ENCODE measurements around the gene TRAF7.

TRAF7 gene

DNA sequence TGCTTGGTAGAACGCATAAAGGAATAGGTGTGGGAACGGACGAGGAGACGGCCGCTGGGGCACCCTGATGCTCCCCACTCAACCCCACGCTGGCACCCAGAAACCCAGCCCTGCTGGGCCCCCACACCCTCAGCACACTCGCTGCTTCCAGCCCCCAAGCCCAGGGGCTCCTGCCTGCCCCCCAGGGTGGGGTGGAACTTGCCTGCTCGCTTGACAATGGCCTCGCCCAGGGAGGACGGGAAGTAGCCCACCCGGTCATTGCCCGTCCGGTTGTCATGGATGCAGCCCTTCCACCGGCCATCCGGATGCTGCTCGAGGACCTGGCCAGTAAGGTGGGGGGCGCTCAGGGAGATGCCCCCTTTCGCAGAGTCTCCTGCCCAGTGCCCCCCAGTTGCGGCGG is 30.9 kb downstream of the TRAF7 start:
- H3K4me3 ChIP-seq (ENCODE audit: low read length in 2 of 2), result no peak overlapping the region
- no peaks in the 10 kb centered on the region for H3K36me3 ChIP-seq (ENCODE audit: control insufficient read depth in 2 of 2, insufficient read depth in 2 of 2, low read length in 2 of 2)
- H3K4me1 ChIP-seq (ENCODE audit: control insufficient read depth, insufficient read depth, low read length), result no peaks in the 10 kb centered on the region
- no peak overlapping the region for H3K9ac ChIP-seq (ENCODE audit: low read length in 2 of 2)
- no peaks in the 10 kb centered on the region for H3K9me3 ChIP-seq (ENCODE audit: control insufficient read depth in 2 of 2, low read length in 2 of 2)
- H3K27me3 ChIP-seq (ENCODE audit: control insufficient read depth in 1 of 2, insufficient read depth in 2 of 2, low read length in 2 of 2), result no peaks in the 10 kb centered on the region
- no peak overlapping the region for H3K27ac ChIP-seq (ENCODE audit: low read length)

DNA sequence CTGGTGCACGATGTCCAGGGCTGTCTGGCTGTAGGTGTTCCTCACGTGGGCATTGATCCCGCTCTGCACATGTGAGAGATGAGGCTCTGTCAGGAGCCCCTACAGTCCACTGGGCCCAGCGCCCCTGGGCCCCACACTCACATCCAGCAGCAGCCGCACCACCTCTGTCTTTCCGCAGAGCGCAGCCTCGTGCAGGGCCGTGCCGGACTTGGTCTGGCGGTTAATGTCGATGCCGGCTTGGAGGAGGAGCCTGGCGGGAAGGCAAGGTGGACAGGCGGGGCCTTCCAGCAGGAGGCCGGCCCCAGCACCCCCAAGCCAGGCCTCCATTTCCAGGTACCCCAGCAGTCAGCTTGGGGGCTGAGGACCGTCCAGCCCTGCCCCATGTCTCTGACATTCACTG is 31.6 kb downstream of the TRAF7 start:
- no peak overlapping the region for H3K9ac ChIP-seq (ENCODE audit: low read length in 2 of 2)
- no peak overlapping the region for H3K4me3 ChIP-seq (ENCODE audit: low read length in 2 of 2)
- no peaks in the 10 kb centered on the region for H3K27me3 ChIP-seq (ENCODE audit: control insufficient read depth in 1 of 2, insufficient read depth in 2 of 2, low read length in 2 of 2)
- H3K9me3 ChIP-seq (ENCODE audit: control insufficient read depth in 2 of 2, low read length in 2 of 2), result no peaks in the 10 kb centered on the region
- H3K36me3 ChIP-seq (ENCODE audit: control insufficient read depth in 2 of 2, insufficient read depth in 2 of 2, low read length in 2 of 2), result no peaks in the 10 kb centered on the region
- no peaks in the 10 kb centered on the region for H3K4me1 ChIP-seq (ENCODE audit: control insufficient read depth, insufficient read depth, low read length)
- no peak overlapping the region for H3K27ac ChIP-seq (ENCODE audit: low read length)

DNA sequence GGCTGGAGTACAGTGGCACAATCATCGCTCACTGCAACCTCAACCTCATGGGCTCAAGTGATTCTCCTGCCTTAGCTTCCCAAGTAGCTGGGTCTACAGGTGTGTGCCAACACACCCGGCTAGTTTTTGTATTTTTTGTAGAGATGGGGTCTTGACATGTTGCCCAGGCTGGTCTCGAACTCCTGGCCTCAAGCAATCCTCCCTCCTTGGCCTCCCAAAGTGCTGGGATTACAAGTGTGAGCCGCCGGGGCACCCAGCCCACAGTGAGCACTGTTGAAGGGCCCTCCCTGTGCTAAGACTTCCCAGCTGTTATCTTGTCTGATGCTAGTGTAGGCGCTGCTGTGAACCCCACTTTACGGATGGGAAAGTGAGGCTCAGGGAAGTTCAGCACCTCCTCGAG is 32.8 kb downstream of the TRAF7 start:
- no peaks in the 10 kb centered on the region for H3K36me3 ChIP-seq (ENCODE audit: control insufficient read depth in 2 of 2, insufficient read depth in 2 of 2, low read length in 2 of 2)
- H3K9ac ChIP-seq (ENCODE audit: low read length in 2 of 2), result no peak overlapping the region
- H3K27me3 ChIP-seq (ENCODE audit: control insufficient read depth in 1 of 2, insufficient read depth in 2 of 2, low read length in 2 of 2), result peaks cover under 1 to 2% of the 10 kb centered on the region in 2 donors
- H3K4me3 ChIP-seq (ENCODE audit: low read length in 2 of 2), result no peak overlapping the region
- H3K27ac ChIP-seq (ENCODE audit: low read length), result no peak overlapping the region
- H3K4me1 ChIP-seq (ENCODE audit: control insufficient read depth, insufficient read depth, low read length), result no peaks in the 10 kb centered on the region
- no peaks in the 10 kb centered on the region for H3K9me3 ChIP-seq (ENCODE audit: control insufficient read depth in 2 of 2, low read length in 2 of 2)

DNA sequence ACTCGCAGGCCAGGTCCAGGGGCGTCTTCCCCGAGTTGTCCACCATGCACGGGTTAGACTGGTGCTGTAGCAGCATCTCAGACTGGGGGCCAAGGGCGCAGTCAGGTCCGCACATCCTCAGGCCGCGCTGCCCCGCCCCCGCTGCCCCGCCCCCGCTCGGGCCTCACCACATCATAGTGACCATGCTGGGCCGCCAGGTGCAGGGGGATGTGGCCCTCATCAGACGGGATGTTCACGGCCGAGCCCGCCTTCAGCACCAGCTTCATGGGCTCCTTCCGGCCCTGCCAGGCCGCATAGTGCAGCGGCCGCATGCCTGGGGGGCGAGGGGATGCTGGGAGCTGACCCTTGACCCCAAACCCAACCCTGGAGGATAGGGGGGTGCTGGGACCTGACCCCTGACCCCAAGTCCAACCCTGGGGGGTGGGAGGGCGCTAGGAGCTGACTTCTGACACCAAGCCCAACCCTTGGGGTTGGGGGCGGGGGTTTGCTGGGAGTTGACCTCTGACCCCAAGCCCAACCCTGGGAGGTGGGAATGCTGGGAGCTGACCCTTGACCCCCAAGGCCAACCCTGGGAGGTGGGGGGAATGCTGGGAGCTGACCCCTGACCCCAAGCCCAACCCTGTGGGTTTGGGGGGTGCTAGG is 33.8 kb downstream of the TRAF7 start:
- no peak overlapping the region for H3K4me3 ChIP-seq (ENCODE audit: low read length in 2 of 2)
- no peak overlapping the region for H3K27ac ChIP-seq (ENCODE audit: low read length)
- H3K4me1 ChIP-seq (ENCODE audit: control insufficient read depth, insufficient read depth, low read length), result no peaks in the 10 kb centered on the region
- no peaks in the 10 kb centered on the region for H3K9me3 ChIP-seq (ENCODE audit: control insufficient read depth in 2 of 2, low read length in 2 of 2)
- no peak overlapping the region for H3K9ac ChIP-seq (ENCODE audit: low read length in 2 of 2)
- no peaks in the 10 kb centered on the region for H3K36me3 ChIP-seq (ENCODE audit: control insufficient read depth in 2 of 2, insufficient read depth in 2 of 2, low read length in 2 of 2)
- H3K27me3 ChIP-seq (ENCODE audit: control insufficient read depth in 1 of 2, insufficient read depth in 2 of 2, low read length in 2 of 2), result peaks cover 10 to 11% of the 10 kb centered on the region in 2 donors

GRCh38 chr16:2190002-2190658 is 34.5 kb downstream of the TRAF7 start:
- Histone ChIP-seq H3K4me1 (ENCODE audit: control insufficient read depth, insufficient read depth, low read length) (peaks cover 4% of the 10 kb centered on the region), H3K27me3 (ENCODE audit: control insufficient read depth in 1 of 2, insufficient read depth in 2 of 2, low read length in 2 of 2) (peaks cover 18 to 19% of the 10 kb centered on the region in 2 donors), H3K4me3 (ENCODE audit: low read length in 2 of 2) (no peak overlapping the region), H3K36me3 (ENCODE audit: control insufficient read depth in 2 of 2, insufficient read depth in 2 of 2, low read length in 2 of 2) (no peaks in the 10 kb centered on the region), H3K9ac (ENCODE audit: low read length in 2 of 2) (no peak overlapping the region), H3K27ac (ENCODE audit: low read length) (no peak overlapping the region), H3K9me3 (ENCODE audit: control insufficient read depth in 2 of 2, low read length in 2 of 2) (no peaks in the 10 kb centered on the region)

- Histone ChIP-seq H3K27ac (ENCODE audit: low read length) (no peak overlapping the region), H3K27me3 (ENCODE audit: control insufficient read depth in 1 of 2, insufficient read depth in 2 of 2, low read length in 2 of 2) (peaks cover 22 to 26% of the 10 kb centered on the region in 2 donors), H3K9me3 (ENCODE audit: control insufficient read depth in 2 of 2, low read length in 2 of 2) (no peaks in the 10 kb centered on the region), H3K4me3 (ENCODE audit: low read length in 2 of 2) (no peak overlapping the region), H3K4me1 (ENCODE audit: control insufficient read depth, insufficient read depth, low read length) (peaks cover 11% of the 10 kb centered on the region), H3K36me3 (ENCODE audit: control insufficient read depth in 2 of 2, insufficient read depth in 2 of 2, low read length in 2 of 2) (no peaks in the 10 kb centered on the region), H3K9ac (ENCODE audit: low read length in 2 of 2) (no peak overlapping the region)
These were observed 35.3 kb downstream of the TRAF7 start for GRCh38 chr16:2190659-2191445.

GRCh38 chr16:2191446-2191706 is 35.8 kb downstream of the TRAF7 start:
- Histone ChIP-seq H3K4me1 (ENCODE audit: control insufficient read depth, insufficient read depth, low read length) (peaks cover 15% of the 10 kb centered on the region), H3K27me3 (ENCODE audit: control insufficient read depth in 1 of 2, insufficient read depth in 2 of 2, low read length in 2 of 2) (peaks cover 22 to 29% of the 10 kb centered on the region in 2 donors), H3K4me3 (ENCODE audit: low read length in 2 of 2) (no peak overlapping the region), H3K27ac (ENCODE audit: low read length) (no peak overlapping the region), H3K9me3 (ENCODE audit: control insufficient read depth in 2 of 2, low read length in 2 of 2) (no peaks in the 10 kb centered on the region), H3K36me3 (ENCODE audit: control insufficient read depth in 2 of 2, insufficient read depth in 2 of 2, low read length in 2 of 2) (no peaks in the 10 kb centered on the region), H3K9ac (ENCODE audit: low read length in 2 of 2) (no peak overlapping the region)

DNA sequence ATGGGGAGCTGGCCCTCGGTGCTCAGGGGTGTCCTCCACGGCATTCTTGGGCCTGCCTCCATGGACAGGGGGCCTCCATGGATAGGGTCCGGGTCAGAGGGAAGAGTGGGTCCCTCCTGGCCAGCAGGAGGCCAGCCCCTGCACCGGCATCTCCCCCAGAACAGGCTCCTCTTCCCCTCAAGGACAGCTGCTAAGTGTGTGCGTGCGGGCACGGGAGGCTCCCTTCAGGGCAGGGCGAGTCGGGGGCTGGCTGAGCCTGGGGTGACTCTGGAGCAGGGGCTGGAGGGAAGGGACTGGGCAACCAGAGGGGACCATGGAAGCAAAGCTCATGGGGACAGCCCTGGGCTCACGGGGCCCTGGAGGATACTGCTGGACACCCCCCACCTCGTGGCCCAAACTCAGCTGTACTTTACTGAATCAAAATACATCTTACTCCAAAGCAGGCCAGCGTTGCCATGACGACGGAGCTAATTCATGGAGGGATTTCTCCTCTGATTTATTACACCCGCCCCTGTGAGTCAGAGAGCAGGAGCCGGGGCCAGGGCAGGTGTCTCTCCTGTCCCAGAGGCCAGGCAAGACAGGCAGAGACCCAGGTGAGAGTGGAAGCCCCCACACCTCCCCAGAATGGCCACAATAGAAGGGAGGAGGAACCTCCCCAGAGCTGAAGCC is 38.7 kb downstream of the TRAF7 start:
- H3K27ac ChIP-seq (ENCODE audit: low read length), result no peak overlapping the region

GRCh38 chr16:2194852-2195321 is 39.3 kb downstream of the TRAF7 start:
- no peak overlapping the region for H3K27ac ChIP-seq (ENCODE audit: low read length)
- no peaks in the 10 kb centered on the region for H3K36me3 ChIP-seq (ENCODE audit: control insufficient read depth in 2 of 2, insufficient read depth in 2 of 2, low read length in 2 of 2)
- H3K4me3 ChIP-seq (ENCODE audit: low read length in 2 of 2), result no peak overlapping the region
- H3K9ac ChIP-seq (ENCODE audit: low read length in 2 of 2), result no peak overlapping the region
- H3K4me1 ChIP-seq (ENCODE audit: control insufficient read depth, insufficient read depth, low read length), result peaks cover 19% of the 10 kb centered on the region
- no peaks in the 10 kb centered on the region for H3K9me3 ChIP-seq (ENCODE audit: control insufficient read depth in 2 of 2, low read length in 2 of 2)
- peaks cover 35 to 44% of the 10 kb centered on the region in 2 donors for H3K27me3 ChIP-seq (ENCODE audit: control insufficient read depth in 1 of 2, insufficient read depth in 2 of 2, low read length in 2 of 2)

More for the DNA sequence above, 38.7 kb downstream of the TRAF7 start:
- Histone ChIP-seq H3K4me3 (ENCODE audit: low read length in 2 of 2) (no peak overlapping the region), H3K27me3 (ENCODE audit: control insufficient read depth in 1 of 2, insufficient read depth in 2 of 2, low read length in 2 of 2) (peaks cover 35 to 44% of the 10 kb centered on the region in 2 donors), H3K4me1 (ENCODE audit: control insufficient read depth, insufficient read depth, low read length) (peaks cover 19% of the 10 kb centered on the region), H3K36me3 (ENCODE audit: control insufficient read depth in 2 of 2, insufficient read depth in 2 of 2, low read length in 2 of 2) (no peaks in the 10 kb centered on the region), H3K9me3 (ENCODE audit: control insufficient read depth in 2 of 2, low read length in 2 of 2) (no peaks in the 10 kb centered on the region), H3K9ac (ENCODE audit: low read length in 2 of 2) (no peak overlapping the region)

- no peaks in the 10 kb centered on the region for H3K36me3 ChIP-seq (ENCODE audit: control insufficient read depth in 2 of 2, insufficient read depth in 2 of 2, low read length in 2 of 2)
- peak overlapping the region in 1 of 2 donors; percentile 35 for H3K4me3 ChIP-seq (ENCODE audit: low read length in 2 of 2)
- H3K9ac ChIP-seq (ENCODE audit: low read length in 2 of 2), result no peak overlapping the region
- no peaks in the 10 kb centered on the region for H3K9me3 ChIP-seq (ENCODE audit: control insufficient read depth in 2 of 2, low read length in 2 of 2)
- H3K4me1 ChIP-seq (ENCODE audit: control insufficient read depth, insufficient read depth, low read length), result peaks cover 19% of the 10 kb centered on the region
- peaks cover 35 to 44% of the 10 kb centered on the region in 2 donors for H3K27me3 ChIP-seq (ENCODE audit: control insufficient read depth in 1 of 2, insufficient read depth in 2 of 2, low read length in 2 of 2)
- H3K27ac ChIP-seq (ENCODE audit: low read length), result no peak overlapping the region
These were observed 40.0 kb downstream of the TRAF7 start for GRCh38 chr16:2195322-2196161.
